ENCODE measurements around the gene CHRNA4.

The CHRNA4 gene

DNA sequence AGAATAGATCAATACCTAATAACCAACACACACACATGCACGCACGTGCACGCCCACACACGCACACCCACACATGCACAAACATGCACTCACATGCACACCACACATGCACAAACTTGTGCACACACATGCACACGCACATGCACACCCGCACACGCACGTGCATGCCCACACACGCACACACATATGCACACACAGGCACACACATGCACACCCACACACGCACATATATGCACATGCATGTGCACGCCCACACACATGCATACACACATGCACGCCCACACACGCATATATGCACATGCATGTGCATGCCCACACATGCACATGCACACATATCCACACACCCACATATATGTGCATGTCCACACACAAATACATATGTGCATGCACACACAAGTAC is 26.2 kb upstream of the CHRNA4 start:
- TF ChIP-seq SUZ12 (IDR thresholded peaks at IDR 0.05; ENCODE audit: extremely low read depth, insufficient read depth, insufficient read length) (no peak), YY1 (IDR thresholded peaks at IDR 0.05; ENCODE audit: insufficient read depth, insufficient read length) (no peak), ZNF274 (IDR thresholded peaks at IDR 0.05; ENCODE audit: low read depth, low read length) (no peak)

DNA sequence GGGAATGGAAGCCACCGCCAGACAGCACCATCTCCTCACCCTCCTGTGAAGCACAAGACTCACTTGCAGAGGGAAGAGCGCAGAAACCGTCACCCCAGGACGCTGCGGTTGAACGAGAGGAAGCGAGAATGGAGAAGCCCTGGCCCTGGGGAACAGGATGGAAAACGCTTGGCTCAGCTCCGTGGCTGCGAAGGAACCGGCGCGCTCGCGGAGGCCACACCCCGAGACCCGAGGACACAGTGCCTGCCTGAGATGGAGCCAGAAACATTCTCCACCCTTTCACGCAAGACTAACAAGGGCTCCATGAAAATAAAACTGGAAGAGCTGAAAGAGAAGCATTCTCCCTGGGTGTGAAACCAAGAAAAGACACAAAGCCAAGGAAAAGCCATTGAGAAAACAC is 25.3 kb upstream of the CHRNA4 start:
- H3K27me3 ChIP-seq (ENCODE audit: insufficient read depth, insufficient read length), result peaks cover 5% of the 10 kb centered on the region
- H3K4me3 ChIP-seq (ENCODE audit: insufficient read length, low read depth), result no peak overlapping the region
- no peak overlapping the region for H3K9ac ChIP-seq (ENCODE audit: insufficient read length, low read depth)
- no peaks in the 10 kb centered on the region for H3K36me3 ChIP-seq (ENCODE audit: insufficient read depth, insufficient read length, low read length)
- no peak for TF ChIP-seq ZNF274 (IDR thresholded peaks at IDR 0.05; ENCODE audit: low read depth, low read length)
- TF ChIP-seq SUZ12 (IDR thresholded peaks at IDR 0.05; ENCODE audit: extremely low read depth, insufficient read depth, insufficient read length), result no peak
- TF ChIP-seq YY1 (IDR thresholded peaks at IDR 0.05; ENCODE audit: insufficient read depth, insufficient read length), result no peak
- H3K4me1 ChIP-seq (ENCODE audit: insufficient read depth, insufficient read length), result peaks cover 2% of the 10 kb centered on the region
- H3K9me3 ChIP-seq (ENCODE audit: insufficient read depth, low read length), result peaks cover 28% of the 10 kb centered on the region; the same call in 1 of the 2 replicates
- DNase-seq (ENCODE audit: low read depth, low spot score), result no peak

More for the DNA sequence above, 26.2 kb upstream of the CHRNA4 start:
- Histone ChIP-seq H3K4me1 (ENCODE audit: insufficient read depth, insufficient read length) (peaks cover 9% of the 10 kb centered on the region), H3K4me3 (ENCODE audit: insufficient read length, low read depth) (no peak overlapping the region), H3K9ac (ENCODE audit: insufficient read length, low read depth) (no peak overlapping the region), H3K27me3 (ENCODE audit: insufficient read depth, insufficient read length) (peaks cover 5% of the 10 kb centered on the region), H3K9me3 (ENCODE audit: insufficient read depth, low read length) (peaks cover 28% of the 10 kb centered on the region; the same call in 1 of the 2 replicates), H3K36me3 (ENCODE audit: insufficient read depth, insufficient read length, low read length) (no peaks in the 10 kb centered on the region)
- no peak for DNase-seq (ENCODE audit: low read depth, low spot score)

DNA sequence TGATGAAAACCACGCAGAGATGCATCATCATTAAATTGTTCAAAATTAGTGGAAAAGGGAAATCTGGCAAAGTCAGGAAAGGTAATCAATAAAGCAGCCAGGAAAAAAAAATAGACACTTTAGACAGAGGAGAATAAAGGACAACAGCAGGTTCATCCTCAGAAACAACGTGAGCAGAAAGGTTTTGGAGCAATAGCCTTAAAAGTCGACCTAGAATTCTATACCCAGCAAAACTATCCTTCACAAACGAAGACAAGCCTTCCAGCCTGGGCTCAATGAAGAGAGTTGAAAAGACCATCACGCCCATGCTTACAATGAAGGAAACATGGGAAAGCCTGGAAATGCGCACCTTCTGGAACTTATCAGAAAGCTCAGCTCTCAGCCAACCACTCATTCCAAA is 24.7 kb upstream of the CHRNA4 start:
- Histone ChIP-seq H3K9ac (ENCODE audit: insufficient read length, low read depth) (no peak overlapping the region), H3K4me1 (ENCODE audit: insufficient read depth, insufficient read length) (peaks cover 2% of the 10 kb centered on the region), H3K4me3 (ENCODE audit: insufficient read length, low read depth) (no peak overlapping the region), H3K9me3 (ENCODE audit: insufficient read depth, low read length) (peaks cover 28% of the 10 kb centered on the region; the same call in 1 of the 2 replicates), H3K27me3 (ENCODE audit: insufficient read depth, insufficient read length) (peaks cover 5% of the 10 kb centered on the region), H3K36me3 (ENCODE audit: insufficient read depth, insufficient read length, low read length) (no peaks in the 10 kb centered on the region)
- TF ChIP-seq YY1 (IDR thresholded peaks at IDR 0.05; ENCODE audit: insufficient read depth, insufficient read length) (no peak), SUZ12 (IDR thresholded peaks at IDR 0.05; ENCODE audit: extremely low read depth, insufficient read depth, insufficient read length) (no peak), ZNF274 (IDR thresholded peaks at IDR 0.05; ENCODE audit: low read depth, low read length) (no peak)
- no peak for DNase-seq (ENCODE audit: low read depth, low spot score)

DNA sequence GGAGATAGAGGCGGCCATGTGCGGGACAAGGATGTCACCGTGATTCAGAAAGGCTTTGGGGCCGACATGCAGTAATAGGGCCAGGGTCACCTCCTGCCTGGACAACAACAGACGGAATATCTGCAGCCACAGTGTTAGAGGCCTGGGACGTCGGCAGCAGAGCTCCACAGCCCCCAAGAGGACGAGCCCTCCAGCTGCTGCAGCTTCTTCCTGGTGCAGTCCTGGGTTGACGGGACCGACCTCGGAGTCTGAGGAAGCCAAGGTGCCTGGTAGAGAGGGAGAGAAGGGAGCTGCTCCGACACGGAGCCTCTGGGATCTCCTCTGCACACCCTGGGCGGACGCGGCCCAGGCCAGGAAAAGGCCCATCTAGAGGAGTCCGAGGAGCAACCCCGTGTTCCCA is 23.2 kb upstream of the CHRNA4 start:
- H3K9me3 ChIP-seq (ENCODE audit: insufficient read depth, low read length), result peaks cover 28% of the 10 kb centered on the region; the same call in 1 of the 2 replicates
- TF ChIP-seq YY1 (IDR thresholded peaks at IDR 0.05; ENCODE audit: insufficient read depth, insufficient read length) (no peak), ZNF274 (IDR thresholded peaks at IDR 0.05; ENCODE audit: low read depth, low read length) (no peak), SUZ12 (IDR thresholded peaks at IDR 0.05; ENCODE audit: extremely low read depth, insufficient read depth, insufficient read length) (no peak)
- no peak for DNase-seq (ENCODE audit: low read depth, low spot score)
- peaks cover 5% of the 10 kb centered on the region for H3K27me3 ChIP-seq (ENCODE audit: insufficient read depth, insufficient read length)
- H3K4me1 ChIP-seq (ENCODE audit: insufficient read depth, insufficient read length), result peaks cover 2% of the 10 kb centered on the region
- H3K36me3 ChIP-seq (ENCODE audit: insufficient read depth, insufficient read length, low read length), result no peaks in the 10 kb centered on the region
- H3K9ac ChIP-seq (ENCODE audit: insufficient read length, low read depth), result no peak overlapping the region
- no peak overlapping the region for H3K4me3 ChIP-seq (ENCODE audit: insufficient read length, low read depth)

DNA sequence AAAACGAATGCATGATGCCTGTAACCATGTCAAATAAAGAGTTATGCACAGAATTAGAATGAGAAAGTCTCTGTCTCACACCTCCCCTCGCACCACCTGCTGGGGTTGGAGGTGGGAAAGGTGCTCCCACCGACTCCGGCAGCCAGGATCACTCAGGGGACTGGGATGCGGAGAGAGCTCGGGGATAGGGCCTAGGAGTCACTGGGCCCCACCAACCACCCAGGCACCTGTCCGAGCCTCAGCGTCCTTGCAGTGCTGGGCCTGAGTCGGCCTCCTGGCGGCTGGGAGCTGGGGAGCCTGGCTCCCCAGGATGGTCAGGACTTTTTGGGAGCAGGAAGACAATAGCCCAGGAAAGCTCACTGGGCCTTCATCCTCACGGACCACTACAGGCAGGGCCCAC is 22.4 kb upstream of the CHRNA4 start:
- Histone ChIP-seq H3K9ac (ENCODE audit: insufficient read length, low read depth) (no peak overlapping the region), H3K9me3 (ENCODE audit: insufficient read depth, low read length) (peaks cover 28% of the 10 kb centered on the region; the same call in 1 of the 2 replicates), H3K4me3 (ENCODE audit: insufficient read length, low read depth) (no peak overlapping the region), H3K4me1 (ENCODE audit: insufficient read depth, insufficient read length) (peaks cover 2% of the 10 kb centered on the region), H3K36me3 (ENCODE audit: insufficient read depth, insufficient read length, low read length) (no peaks in the 10 kb centered on the region), H3K27me3 (ENCODE audit: insufficient read depth, insufficient read length) (peaks cover 5% of the 10 kb centered on the region)
- TF ChIP-seq SUZ12 (IDR thresholded peaks at IDR 0.05; ENCODE audit: extremely low read depth, insufficient read depth, insufficient read length), result no peak
- TF ChIP-seq YY1 (IDR thresholded peaks at IDR 0.05; ENCODE audit: insufficient read depth, insufficient read length), result no peak
- no peak for TF ChIP-seq ZNF274 (IDR thresholded peaks at IDR 0.05; ENCODE audit: low read depth, low read length)
- DNase-seq (ENCODE audit: low read depth, low spot score), result no peak

DNA sequence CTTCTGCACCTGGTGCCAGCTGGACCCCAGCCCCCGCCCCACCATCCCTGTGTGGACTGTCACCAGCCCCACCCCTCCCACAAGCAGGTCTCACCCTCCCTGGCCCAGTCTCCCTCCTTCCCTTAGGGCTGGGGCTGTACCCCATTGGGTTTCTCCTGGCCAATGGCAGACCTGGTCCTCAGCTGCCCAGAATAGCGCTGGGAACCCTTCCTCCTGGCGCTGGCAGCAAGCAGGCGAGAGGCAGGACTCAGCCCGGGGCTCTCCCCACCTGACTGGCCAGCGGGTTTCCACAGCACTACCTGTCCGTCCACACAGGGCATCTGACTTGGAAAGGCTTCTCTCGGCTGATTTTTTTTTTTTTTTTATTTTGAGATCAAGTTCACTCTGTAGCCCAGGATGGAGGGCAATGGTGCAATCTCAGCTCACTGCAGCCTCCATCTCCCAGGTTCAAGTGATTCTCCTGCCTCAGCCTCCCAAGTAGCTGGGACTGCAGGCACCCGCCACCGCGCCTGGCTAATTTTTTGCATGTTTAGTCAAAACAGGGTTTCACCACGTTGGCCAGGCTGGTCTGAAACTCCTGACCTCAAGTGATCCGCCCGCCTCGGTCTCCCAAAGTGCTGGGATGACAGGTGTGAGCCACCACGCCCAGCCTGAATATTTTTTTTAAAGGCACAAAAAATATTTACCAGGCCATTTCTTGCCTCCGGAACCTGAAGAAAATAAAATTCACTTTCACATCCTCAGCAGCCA is 21.6 kb upstream of the CHRNA4 start:
- Histone ChIP-seq H3K4me3 (ENCODE audit: insufficient read length, low read depth) (no peak overlapping the region), H3K27me3 (ENCODE audit: insufficient read depth, insufficient read length) (peaks cover 5% of the 10 kb centered on the region), H3K36me3 (ENCODE audit: insufficient read depth, insufficient read length, low read length) (no peaks in the 10 kb centered on the region), H3K9me3 (ENCODE audit: insufficient read depth, low read length) (peaks cover 24% of the 10 kb centered on the region; the same call in 1 of the 2 replicates), H3K4me1 (ENCODE audit: insufficient read depth, insufficient read length) (peaks cover 8% of the 10 kb centered on the region), H3K9ac (ENCODE audit: insufficient read length, low read depth) (no peak overlapping the region)
- no peak for DNase-seq (ENCODE audit: low read depth, low spot score)
- TF ChIP-seq ZNF274 (IDR thresholded peaks at IDR 0.05; ENCODE audit: low read depth, low read length), result no peak
- TF ChIP-seq SUZ12 (IDR thresholded peaks at IDR 0.05; ENCODE audit: extremely low read depth, insufficient read depth, insufficient read length), result no peak
- TF ChIP-seq YY1 (IDR thresholded peaks at IDR 0.05; ENCODE audit: insufficient read depth, insufficient read length), result no peak

DNA sequence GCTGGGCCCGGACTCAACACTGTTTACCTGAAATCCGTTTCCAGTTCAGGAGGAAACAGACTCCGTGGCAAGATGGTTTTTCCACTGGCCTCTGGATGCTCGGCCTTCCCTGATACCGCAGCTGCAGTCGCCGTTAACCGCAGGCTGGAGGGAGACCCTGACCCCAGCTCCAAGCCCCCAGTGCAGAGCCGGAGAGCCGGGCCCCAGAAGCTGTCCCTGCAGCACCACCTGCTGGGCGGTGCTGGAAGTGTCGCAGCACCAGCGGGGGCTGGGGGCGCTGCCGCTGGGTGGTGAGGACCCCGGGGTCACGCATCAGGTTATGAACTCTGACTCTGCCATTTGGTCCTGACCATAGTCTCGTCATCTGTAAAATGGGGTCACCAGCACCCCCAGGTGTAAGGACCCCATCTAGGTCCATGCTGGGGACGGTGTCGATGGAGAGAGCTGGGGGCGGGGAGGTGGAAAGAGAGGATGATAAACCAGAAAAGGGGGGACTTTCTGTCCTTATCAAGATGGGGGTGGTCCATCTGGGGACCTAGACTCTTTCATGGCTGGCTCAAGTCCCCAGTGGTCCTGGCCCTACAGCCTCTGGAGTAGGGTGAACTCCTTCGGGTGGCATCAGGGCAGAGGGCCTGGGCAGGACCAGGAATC is 20.8 kb upstream of the CHRNA4 start:
- DNase-seq (ENCODE audit: low read depth, low spot score), result no peak
- peaks cover 17% of the 10 kb centered on the region; the same call in 1 of the 2 replicates for H3K9me3 ChIP-seq (ENCODE audit: insufficient read depth, low read length)
- no peak overlapping the region for H3K9ac ChIP-seq (ENCODE audit: insufficient read length, low read depth)
- H3K36me3 ChIP-seq (ENCODE audit: insufficient read depth, insufficient read length, low read length), result no peaks in the 10 kb centered on the region
- no peak overlapping the region for H3K4me3 ChIP-seq (ENCODE audit: insufficient read length, low read depth)
- H3K27me3 ChIP-seq (ENCODE audit: insufficient read depth, insufficient read length), result peaks cover 5% of the 10 kb centered on the region
- TF ChIP-seq SUZ12 (IDR thresholded peaks at IDR 0.05; ENCODE audit: extremely low read depth, insufficient read depth, insufficient read length) (no peak), YY1 (IDR thresholded peaks at IDR 0.05; ENCODE audit: insufficient read depth, insufficient read length) (no peak), ZNF274 (IDR thresholded peaks at IDR 0.05; ENCODE audit: low read depth, low read length) (no peak)
- peaks cover 12% of the 10 kb centered on the region for H3K4me1 ChIP-seq (ENCODE audit: insufficient read depth, insufficient read length)

Data from NT2/D1 (cell line).